CMK (cell line): ENCODE data around the gene ISLR2.
"Not testable (repeated sequence)": the region's sequence is repeated elsewhere in the genome, so short reads cannot be mapped to it uniquely, and the experiment has no call there.

Experiments used
- DNase-seq: peaks from one replicate; pipeline ENCODE4 v3.0.0-alpha.2; 2010; ENCODE audit warnings: low read depth

The ISLR2 gene

DNA sequence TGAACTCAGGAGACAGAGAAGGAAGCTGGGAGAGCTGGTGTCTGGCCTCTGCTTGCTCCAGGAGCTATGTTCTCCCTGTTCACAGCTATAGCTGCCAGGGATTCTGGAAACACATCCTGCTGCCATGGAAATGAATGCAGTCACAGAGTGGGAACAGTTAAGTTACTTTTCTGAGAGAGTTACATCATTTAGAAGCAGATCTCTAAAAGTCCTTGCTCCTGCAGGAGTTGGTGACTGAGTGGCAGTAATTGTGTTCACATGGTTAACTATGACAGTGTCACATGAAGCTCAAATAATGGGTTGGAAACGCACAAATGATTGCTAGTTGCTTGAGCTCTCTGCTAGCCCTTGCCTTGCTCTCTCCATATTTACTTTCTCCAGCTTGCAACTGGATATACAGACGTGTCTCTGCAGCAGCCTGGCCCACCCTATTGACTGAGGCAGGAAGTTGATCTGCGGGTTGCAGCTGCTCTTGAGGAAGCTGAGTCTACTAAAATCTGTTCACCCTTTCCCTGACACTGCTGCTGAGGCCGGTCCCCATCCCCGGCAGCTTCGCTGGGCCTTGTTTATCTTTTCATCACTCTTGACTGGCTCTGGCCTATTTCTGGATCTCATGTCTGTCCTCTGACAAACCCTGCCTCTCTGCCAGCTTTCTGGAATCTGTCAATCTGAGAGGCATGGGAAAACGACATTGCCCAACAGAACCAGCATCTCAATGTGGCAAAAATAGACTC lies 26.5 kb downstream of the ISLR2 start:
- no peak for DNase-seq

DNA sequence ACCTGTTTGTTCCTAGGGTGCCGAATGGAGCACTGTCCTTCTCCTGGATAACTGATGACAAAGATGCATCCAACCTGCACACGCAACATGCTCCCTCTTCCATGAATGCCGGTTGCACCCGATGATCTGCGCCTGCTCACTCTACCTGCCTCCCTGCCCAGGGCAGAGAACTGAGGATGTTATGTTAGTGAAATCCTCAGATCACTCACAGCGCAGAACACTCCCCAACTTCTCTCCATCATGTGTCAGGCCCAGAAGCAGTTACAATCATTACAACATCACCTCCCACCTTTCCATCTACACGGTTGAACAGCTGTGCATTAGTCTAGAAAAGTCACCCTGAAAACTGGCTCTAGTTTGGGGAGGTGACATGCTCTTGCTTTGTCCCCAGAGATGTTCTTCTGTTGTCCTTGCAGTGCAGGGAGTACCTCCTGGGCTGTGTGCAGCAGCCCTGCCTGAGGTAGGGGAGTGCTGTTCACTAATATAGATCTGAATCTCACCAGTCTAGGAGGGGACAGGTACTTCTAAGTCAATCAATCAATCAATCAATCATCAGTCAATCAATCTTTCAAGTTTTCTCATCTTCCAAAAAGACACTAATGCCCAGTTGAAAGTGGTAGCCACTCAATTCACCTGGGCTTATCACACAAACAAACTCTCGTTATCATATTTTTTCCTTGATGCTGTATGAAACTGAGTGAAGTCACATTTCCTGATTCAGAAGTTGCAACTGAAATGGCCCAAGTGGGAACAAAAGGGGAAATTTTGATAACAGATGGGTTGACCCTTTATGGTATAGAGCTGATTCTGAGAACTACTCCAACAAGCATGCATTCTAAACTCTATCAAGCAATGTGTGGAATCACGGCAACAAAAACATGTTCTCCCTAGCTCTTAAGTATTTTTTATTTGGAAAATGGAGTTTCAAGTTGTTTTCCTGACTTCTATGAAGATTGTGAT lies 27.8 kb downstream of the ISLR2 start:
- no peak for DNase-seq

DNA sequence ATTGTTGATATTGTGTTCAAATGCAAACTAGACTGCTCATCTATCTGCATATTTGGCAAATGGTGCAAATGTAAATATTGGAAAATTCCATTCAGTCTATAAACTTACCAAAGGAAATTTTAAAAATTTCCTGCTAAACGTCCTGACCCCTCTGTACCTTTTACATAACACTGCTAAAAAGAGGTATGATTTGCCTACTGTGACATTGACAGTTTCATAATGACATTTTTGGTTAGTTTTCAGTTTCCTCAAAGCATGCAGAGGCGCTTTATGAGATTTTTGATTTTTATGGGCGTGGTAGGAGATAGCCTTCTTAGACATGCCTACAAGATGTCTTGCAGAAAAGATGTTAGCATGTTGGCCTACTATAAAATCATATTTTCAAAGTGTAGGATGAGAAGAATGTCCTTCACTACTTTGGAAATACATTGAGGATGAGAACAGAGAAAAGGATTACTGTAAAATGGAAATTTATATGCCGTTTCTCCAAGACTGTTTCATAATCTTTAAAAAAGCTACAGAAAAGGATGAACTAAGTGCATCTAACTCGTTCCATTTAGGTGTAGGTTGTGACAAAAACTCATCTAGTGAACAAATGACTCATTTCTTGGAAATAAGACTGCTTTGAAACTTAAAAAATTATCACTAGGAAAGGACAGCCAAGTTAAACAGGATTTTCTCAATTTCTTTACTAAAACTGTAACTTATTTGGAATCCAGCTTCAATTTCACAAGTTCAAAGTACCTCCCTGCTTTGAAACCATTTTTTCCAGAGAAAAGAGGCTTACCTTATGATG lies 28.7 kb downstream of the ISLR2 start:
- no peak for DNase-seq

DNA sequence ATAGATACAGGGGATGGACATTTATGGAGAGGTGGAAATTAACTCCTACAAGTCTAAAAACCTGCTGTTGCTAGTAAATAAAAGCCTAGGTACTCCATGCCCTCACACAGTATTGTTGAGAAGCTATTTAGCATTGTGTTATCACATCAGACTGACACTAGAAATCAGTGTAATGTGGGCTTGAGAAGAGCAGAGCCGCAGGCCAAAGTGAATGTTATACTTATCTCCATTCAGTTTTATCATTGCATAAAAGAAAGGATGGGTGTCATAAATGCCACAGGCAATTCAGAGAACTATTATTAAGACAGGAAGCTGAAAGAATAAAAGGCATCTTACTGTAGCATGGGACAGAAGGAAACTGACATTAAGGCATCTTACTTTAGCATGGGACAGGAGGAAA lies 29.4 kb downstream of the ISLR2 start:
- no peak for DNase-seq

DNA sequence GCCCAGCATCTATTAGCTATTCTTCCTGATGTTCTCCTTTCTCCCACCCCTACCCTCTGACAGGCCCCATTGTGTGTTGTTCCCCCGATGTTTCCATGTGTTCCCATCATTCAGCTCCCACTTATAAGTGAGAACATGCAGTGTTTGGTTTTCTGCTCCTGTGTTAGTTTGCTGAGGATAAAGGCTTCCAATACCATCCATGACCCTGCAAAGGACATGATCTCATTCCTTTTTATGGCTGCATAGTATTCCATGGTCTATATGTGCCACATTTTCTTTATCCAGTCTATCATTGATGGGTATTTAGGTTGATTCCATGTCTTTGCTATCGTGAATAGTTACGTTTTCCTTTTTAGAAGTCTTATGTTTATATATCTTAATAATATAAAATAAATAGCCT lies 30.0 kb downstream of the ISLR2 start:
- not testable (repeated sequence) for DNase-seq

DNA sequence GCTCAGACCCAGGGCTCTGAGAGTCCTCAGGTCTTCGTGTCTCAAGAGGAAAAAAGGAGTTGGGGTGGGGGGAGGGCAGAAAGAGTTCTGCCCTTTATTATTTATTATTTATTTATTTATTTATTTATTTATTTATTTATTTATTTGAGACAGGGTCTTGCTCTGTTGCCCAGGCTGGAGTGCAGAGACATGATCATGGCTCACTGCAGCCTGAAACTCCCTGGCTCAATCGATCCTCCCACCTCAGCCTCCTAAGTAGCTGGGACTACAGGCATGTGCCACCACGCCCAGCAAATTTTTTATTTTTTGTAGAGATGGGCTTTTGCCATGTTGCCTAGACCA lies 31.8 kb downstream of the ISLR2 start:
- DNase-seq: not testable (repeated sequence)

DNA sequence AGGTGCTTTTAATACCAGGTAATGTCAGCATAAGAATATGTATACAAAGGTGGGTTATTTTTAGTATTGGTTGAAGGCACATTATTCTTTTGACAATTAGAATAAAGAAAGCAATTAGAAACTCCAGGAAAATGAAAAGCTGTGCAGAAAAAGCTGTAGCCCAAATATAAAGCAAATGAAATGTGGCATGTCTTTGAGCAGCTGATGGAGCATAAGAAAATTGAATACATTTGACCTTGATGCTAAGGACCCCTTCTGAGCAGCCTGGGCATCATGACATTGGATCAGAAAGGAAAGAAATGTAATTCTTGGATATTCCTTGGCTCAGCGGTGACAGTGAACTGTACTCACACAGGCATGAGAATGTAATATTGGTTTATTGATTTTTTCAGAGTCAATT lies 35.1 kb downstream of the ISLR2 start:
- DNase-seq: no peak

DNA sequence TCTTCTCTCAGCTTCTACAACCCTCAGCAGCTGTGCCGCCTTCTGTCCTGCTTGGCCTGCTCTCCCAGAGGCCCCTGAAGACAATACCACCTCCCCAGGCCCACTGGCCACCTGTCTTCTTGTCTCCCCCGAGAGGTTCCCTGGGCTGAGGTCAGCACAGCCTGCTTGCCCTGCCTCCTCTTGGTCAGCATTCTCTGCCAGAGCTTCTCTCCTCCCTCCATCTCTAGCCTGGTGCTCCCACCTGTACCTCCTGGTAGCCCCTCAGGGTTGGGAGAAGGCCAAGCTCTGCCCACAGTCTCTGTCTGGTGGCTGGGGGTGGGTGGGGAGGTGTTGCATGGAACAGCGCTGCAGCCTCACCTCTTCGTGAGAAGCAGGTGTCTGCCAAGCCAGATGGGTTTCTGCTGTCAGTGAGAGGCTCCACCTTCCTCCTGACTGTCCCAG lies 37.5 kb downstream of the ISLR2 start:
- no peak for DNase-seq

DNA sequence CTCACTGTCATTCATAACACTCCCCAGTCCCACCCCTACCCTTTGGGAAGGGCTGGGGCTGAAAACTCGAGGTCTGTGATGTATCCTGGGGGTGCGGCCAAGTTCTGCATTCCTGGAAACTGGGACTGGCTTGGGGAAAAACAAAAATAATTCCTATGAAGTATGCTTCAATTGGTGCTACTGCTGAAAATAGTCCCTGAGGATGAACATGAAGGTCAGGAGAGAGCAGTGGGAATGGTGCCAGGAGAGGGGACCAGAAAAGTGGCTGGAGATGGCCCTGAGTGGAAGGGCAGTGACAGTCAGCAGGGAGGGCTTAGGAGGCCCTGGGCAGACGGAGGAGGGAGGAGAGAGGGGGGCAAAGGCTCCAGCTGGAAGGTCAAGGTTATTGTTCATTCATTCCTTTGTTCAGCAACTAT lies 38.3 kb downstream of the ISLR2 start:
- no peak for DNase-seq

DNA sequence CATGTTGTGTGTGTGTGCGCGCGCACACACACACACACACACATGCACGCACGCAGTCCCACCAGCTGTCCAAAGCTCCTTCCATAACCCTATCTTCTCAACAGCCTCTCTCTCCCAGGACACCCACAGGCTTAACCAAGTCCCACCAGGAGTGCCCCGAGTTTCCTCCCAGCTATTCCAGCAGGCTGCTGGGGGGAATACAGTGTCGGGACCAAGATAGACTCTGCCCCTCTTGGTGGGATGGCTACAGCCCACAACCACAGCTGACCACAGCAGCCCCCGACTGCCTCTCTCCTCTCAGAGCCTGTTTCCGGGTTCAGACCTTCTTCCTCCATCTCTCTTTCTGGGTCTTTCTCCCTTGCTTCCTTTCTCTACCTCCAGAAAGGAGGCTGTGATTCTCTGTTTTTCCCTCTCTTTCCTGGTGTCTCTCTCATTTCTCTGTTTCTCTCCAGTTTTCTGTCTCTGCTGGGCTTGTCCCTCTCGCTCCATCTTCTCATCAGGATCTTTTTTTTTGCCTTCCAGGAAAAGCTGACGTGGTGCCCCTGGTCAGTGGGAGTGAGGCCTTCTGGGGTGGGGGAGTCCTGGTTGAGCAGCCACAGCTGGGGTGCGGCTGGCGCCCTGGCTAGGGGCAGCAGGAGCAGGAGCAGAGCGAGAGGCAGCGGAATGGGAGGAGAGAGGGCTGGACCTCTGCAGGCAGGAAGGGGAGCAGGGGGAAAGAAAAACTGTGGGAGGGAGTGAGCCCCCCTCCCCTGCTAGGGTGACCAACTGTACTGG lies 39.9 kb downstream of the ISLR2 start:
- no peak for DNase-seq

DNA sequence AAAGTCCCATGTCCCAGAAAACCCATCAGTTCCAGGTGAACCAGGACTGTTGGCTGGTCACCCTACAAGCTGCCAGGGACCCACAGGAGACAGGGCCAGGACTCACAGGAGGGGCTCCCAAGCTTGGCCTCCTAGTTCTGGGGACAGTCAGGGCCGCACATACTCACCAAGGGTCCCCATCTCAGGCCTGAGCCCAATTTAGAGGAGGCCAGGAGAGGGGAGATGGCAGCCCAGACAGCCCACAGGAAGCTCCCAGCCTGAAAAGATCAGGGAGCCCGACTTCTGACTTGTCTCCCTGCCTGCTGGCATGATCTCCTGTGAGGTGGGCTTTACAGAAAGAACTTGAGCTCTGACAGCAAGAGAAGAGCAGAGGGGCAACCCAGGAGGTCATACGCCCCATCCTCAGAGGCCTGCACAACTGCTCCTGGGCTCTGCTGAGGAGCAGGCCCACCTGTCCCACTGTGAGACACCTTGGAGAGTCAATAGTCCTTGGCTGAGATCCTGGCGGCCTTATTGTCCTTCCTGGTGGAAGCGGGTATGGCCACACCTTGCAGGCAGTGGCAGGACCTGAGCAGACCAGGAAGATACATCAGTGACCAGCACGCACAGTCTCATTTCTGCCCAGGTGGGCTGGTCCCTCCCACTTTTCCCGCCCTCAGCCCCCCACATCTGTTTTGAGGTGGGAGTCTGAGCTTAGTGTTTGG lies 40.6 kb downstream of the ISLR2 start:
- no peak for DNase-seq

DNA sequence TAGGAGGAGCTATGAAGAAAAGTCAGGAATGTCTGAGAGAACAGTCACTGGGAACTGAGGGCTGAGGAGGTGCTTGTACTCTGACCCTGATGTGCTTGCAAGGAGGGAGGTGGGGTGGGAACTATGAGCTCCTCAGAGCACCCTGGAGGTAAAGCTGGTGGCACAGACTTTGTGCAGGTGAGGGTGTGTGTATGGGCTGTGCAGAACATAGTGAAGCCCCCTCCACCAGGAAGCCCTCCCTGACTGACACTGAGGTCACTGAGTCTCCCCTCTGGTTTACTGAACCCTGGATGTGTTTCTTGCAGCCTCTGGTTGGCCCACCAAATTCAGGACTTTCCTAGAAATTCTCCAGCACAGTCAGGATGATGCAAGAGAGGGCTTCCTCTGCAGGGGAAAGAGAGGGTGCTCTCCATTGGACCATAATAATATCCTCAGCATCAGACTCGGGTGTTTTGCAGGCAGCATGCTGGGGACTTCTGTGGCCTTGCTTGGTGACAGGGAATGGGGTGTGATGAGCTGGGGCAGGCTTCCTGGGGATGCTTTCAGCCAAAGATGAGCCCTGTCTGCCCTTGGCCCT lies 41.7 kb downstream of the ISLR2 start:
- DNase-seq: no peak

DNA sequence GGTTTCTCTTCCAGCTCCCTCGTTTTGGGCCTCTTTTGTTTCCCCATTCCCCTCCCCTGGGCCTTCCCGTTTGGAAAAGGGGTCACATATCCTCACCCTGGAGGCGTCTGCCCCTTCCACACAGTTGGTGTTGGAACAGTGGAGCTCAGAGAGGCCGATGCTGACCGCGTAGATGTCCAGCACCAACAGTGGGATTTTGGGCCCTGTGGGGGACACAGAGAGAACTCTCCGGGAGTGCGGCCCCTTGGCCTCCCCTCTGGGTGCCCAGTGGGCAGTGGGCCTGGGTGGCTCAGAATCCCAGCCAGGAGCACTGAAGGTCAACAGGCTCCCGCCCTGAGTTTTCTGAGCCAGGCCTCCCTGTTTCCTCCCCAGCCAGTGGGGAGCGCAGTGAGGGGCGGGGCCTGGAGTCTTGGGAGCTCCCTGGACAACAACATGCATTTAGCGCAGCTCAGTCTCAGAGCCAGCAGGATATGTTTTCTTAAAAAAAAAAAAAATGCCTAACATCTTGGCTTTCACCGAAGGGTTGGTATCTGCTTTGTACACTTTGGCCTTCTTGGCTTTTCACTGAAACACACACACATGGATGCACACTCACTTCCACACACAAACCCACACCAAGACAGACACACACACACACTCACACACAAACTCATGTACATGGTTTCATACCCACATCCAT lies 42.5 kb downstream of the ISLR2 start:
- no peak for DNase-seq

DNA sequence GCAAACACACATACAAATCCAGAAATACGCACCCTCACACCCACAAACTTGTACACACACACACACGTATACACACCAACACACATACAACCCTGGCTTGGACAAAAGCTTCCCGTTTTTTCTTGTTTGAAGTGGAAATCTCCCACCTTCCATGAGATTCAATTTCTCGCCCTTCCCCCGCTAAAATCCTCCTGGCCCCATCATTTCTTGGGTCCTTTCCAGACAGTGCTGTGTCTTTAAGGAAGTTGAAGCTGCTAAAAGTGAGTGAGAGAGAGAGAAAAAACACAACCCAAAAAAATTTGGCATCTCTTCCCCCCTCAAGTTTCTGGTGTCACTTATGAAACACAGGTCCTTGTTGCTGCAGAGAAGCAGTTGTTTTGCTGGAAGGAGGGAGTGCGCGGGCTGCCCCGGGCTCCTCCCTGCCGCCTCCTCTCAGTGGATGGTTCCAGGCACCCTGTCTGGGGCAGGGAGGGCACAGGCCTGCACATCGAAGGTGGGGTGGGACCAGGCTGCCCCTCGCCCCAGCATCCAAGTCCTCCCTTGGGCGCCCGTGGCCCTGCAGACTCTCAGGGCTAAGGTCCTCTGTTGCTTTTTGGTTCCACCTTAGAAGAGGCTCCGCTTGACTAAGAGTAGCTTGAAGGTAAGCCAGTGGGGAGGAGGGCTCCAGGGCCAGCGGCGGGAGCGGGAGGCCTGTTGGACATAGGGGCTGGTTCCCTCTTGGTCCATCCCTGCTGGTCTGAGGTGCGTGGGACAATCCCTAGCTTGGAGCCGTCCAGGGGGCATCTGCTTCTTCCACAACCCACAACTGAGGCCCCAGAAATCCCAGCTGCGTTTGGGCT lies 43.2 kb downstream of the ISLR2 start, which contains the start of gene ISLR:
ISLR (plus strand) TSS at position 331 of the 839 bp plus-strand sequence. CDS start 1,149 bp downstream, outside the sequence.
- no peak for DNase-seq

DNA sequence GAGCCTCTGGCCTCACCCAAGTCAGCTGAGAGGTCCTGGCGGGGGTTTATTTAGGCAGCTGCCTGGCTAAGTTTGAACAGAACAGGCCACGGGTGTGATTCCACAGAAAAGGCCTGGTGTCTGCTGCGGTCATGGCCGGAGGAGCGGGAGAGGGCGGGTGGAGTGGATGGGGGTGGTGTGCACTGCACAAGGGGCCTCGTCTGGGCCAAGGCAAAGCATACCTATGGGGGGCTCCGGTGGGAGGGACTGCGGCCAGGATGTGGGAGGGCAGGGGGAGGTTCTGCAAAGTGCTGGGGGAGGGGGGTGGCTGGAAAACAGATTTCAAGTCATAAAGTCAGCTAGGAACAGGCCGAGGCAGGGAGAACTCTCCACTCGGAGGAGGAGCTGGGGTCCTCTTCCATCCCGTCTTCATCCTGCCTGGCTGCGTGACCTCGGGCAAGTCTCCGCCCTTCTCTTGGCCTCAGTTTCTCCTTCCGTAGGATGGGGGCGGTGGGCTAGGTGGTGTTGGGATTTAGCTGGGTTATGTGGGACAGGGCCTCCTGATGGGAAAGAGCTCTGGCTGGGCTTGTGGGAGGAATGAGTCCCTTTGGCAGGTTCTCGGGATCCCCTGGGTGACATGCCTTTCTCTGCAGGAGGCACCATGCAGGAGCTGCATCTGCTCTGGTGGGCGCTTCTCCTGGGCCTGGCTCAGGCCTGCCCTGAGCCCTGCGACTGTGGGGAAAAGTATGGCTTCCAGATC lies 44.0 kb downstream of the ISLR2 start:
- no peak for DNase-seq

DNA sequence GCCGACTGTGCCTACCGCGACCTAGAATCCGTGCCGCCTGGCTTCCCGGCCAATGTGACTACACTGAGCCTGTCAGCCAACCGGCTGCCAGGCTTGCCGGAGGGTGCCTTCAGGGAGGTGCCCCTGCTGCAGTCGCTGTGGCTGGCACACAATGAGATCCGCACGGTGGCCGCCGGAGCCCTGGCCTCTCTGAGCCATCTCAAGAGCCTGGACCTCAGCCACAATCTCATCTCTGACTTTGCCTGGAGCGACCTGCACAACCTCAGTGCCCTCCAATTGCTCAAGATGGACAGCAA lies 44.5 kb downstream of the ISLR2 start:
- no peak for DNase-seq

DNA sequence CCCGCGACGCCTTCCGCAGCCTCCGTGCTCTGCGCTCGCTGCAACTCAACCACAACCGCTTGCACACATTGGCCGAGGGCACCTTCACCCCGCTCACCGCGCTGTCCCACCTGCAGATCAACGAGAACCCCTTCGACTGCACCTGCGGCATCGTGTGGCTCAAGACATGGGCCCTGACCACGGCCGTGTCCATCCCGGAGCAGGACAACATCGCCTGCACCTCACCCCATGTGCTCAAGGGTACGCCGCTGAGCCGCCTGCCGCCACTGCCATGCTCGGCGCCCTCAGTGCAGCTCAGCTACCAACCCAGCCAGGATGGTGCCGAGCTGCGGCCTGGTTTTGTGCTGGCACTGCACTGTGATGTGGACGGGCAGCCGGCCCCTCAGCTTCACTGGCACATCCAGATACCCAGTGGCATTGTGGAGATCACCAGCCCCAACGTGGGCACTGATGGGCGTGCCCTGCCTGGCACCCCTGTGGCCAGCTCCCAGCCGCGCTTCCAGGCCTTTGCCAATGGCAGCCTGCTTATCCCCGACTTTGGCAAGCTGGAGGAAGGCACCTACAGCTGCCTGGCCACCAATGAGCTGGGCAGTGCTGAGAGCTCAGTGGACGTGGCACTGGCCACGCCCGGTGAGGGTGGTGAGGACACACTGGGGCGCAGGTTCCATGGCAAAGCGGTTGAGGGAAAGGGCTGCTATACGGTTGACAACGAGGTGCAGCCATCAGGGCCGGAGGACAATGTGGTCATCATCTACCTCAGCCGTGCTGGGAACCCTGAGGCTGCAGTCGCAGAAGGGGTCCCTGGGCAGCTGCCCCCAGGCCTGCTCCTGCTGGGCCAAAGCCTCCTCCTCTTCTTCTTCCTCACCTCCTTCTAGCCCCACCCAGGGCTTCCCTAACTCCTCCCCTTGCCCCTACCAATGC lies 45.1 kb downstream of the ISLR2 start:
- no peak for DNase-seq
